Activated T-cell treated with anti-CD3 and anti-CD28 coated beads, Interleukin-2, amount 50 U/mL, for 48 hours (primary cell): ENCODE data around the gene SLC34A2.
A peak's percentile ranks its signal among the peaks of the same experiment; 100 is the strongest.
"Not testable (repeated sequence)": the region's sequence is repeated elsewhere in the genome, so short reads cannot be mapped to it uniquely, and the experiment has no call there.

ENCODE experiments used
- DNase-seq, 2 experiments: peaks; one replicate each; pipeline ENCODE4 v3.0.0-alpha.2; 2020

The SLC34A2 gene

DNA sequence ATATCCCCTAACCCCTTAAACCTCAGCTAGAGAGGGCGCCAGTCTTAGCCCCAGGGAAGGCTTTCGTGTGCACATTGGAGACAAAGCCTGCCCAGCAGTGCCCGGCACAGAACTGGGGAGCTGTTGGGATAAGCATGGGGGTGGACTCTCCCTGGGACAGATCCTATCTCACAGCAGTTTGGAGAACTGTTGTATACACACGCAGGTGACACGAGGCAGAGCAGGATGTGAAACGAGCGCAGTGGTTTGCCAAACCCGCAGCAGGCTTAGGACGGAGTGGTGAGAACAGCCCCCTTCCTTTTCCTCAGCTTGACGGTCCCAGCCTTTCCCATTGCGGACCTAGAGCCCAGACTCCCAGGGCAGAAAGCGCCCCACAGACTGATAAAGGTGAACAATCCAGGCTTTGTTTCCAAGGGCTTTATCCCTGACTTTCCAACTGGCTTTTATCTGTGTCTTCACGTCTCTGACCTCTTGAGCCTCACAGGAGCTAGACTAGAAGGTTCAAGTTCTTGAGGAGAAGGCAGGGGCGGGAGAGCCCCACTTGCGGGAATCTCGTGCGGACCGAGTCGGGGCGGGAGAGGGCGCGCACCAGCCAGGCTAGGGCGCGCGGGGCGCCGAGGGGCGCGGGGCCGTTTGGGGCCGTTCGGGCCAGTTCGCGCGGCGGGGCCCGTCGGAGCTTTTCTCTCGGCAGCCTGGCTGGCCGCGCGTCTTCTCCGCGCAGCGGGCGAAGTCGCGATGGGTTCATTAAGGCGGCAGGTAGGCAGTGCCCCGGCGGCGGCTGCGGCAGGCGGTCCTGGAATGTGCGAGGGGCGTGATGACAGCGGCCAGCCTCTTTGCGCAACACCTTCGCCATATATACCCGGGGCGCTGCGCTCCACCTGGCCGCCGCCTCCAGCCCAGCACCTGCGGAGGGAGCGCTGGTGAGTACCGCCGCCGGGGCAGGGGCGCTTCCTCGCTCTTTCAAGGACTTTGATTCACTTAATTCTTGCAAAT lies at the start of gene SLC34A2:
Gene SLC34A2, plus strand, starts transcription at position 881 of the 993 bp plus-strand sequence. CDS start 6,650 bp downstream, outside the sequence.
- DNase-seq: peak in 1 of 2 experiments; percentile 18

DNA sequence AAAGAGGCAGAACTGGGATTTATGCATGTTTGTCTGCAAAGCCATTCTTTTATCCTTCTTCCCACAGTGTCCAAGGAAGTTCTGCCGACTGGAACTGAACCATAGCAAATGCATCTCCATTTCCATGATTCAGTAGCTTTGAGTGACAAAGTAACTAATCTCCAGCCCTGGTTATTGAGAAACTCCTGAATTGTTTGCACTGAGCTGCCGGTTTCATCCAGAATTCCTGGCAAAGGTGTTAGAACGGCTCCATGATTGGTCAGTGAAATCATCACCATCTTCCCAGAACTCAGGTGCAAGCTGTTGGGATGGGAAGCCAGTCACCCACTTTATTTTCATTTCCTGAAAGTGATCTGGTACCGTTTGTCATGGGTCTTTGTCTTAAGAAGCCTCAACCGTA lies 47.0 kb upstream of the SLC34A2 start:
- no peak for DNase-seq

- no peak for DNase-seq
These were observed 45.7 kb upstream of the SLC34A2 start for GRCh38 chr4:25609976-25610375.

GRCh38 chr4:25613613-25614012 lies 42.0 kb upstream of the SLC34A2 start:
- not testable (repeated sequence) for DNase-seq

DNA sequence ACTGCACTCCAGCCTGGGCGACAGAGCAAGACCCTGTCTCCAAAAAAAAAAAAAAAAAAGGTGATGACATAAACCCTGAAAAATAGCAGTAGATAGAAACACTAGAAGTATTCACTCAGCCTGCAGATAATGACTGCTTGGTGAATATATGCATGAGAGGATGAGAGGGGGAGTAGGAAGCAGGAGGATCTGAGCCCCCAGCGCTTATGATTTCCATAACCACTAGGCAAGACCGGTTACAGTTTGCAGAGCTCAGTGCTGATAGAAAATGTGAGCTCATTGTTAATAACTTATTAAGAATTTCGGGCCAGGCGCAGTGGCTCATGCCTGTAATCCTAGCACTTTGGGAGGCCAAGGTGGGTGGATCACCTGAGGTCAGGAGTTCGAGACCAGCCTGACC lies 40.8 kb upstream of the SLC34A2 start:
- no peak for DNase-seq

DNA sequence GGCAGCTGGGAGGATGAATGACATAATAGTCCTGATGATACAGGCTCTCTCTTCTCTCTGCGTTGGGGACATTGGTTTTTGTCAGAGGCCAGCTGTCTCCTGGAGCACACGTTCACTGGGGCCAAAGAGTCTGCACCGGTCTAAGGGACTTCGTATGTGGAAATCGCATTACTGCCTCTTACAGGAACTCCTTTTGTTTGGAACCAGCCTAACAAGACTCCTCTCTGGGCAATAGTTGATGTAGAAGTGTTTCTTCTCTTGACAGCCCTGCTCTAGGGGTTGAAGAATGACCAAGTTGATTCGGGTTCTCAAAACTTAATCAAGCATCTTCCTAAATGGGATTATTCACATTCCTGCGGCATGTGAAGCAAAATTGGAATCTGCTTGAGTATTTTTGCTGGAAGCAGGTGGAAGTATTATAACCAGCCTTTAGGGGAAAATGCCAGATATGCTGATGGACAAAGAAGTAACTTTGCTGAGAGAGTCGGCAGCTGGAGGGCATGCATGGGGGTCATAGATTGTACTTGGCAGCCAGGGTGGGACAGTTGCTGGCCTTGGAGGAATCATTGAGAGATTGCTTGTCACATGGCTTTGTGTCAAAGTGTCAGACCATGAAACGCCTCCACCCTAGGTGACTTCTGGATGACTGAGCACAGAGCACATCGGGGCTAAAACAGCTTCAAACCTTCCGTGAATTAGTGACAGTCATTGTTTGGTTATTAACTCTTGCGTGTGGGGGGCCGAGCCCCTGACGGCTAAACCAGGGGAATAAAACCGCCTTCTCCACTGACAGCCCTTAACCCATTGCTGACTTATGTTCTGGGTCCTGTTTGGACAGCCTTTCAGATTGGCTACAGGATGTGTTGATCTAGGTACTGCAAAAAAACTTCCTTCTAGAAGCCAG lies 34.4 kb upstream of the SLC34A2 start:
- no peak for DNase-seq

- DNase-seq: no peak
These were observed 31.0 kb upstream of the SLC34A2 start for GRCh38 chr4:25624616-25625015.

- DNase-seq: no peak
These were observed 27.2 kb upstream of the SLC34A2 start for GRCh38 chr4:25628451-25628850.

GRCh38 chr4:25632135-25632534 lies 23.5 kb upstream of the SLC34A2 start:
- no peak for DNase-seq

- no peak for DNase-seq
These were observed 22.1 kb upstream of the SLC34A2 start for GRCh38 chr4:25633541-25633940.

DNA sequence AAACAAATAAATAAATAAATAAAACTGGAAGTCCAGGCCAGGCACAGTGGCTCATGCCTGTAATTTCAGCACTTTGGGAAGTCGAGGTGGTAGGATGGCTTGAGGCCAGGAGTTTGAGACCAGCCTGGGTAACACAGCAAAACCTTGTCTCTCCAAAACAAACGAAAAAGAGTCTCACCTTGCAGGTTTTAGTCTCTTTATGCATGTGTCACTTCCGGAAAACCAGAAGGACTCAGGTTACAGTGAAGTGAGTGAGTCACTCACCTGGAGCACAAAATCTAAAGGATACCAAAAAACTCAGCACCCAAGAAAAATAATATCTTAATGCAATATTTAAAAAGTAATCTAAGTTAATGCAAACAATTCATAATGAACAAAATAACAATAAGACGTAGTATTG lies 20.1 kb upstream of the SLC34A2 start:
- no peak for DNase-seq

DNA sequence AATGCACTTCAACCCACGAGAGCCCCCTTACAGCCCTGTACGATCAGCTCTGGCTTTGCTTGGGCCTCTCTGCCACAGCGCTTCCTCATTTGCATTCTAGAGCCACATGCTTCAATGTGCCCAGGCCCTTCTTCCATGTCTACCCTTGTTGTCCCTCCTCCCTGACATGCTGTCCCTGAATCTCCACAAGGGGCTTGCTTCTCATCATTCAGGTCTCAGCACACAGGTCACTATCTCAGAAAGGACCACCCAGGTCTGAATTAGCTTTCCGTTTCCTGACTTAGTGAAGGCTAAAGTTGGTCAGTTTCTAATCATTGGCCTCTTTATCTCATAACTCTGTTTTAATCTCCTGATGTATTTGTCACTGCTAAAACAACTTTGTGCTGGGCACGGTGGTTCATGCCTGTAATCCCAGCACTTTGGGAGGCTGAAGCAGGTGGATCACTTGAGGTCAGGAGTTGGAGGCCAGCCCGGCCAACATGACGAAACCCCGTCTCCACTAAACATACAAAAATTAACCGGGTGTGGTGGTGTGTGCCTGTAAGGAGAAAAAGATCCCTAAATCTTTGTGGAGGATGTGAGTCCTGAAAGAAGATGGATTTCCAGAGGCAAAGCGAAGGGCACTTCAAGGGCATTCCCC lies 17.9 kb upstream of the SLC34A2 start:
- DNase-seq: no peak

DNA sequence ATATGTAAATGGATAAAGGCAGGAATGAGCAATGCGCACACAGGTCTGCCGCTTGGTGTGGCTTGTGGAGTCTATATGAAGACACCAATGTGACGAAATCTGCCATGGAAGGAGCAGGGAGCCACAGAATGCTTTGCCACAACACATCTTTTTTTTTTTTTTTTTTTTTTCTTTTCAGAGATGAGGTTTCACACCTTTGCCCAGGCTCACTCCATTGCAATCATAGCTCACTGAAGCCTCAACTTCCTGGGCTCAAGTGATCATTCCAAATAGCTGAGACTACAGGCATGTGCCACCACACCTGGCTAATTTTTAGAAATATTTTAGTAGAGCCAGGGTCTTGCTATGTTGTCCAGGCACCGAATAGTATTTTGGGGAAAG lies 17.4 kb upstream of the SLC34A2 start:
- DNase-seq: no peak

- DNase-seq: no peak
These were observed 16.8 kb upstream of the SLC34A2 start for GRCh38 chr4:25638806-25639205.

DNA sequence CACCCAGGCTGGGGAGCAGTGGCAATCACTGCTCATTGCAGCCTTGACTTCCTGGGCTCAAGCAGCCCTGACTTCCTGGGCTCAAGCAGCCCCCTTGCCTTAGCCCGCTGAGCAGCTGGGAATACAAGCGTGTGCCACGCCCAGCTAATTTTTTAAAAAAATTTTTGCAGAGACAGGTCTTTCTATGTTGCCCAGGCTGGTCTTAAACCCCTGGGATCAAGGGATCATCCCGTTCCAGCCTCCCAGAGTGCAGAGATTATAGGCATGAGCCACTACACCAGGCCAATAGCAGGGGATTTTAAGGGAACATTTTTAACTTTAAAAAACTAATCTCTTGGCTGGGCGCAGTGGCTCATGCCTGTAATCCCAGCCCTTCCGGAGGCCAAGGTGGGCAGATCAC lies 5.3 kb upstream of the SLC34A2 start:
- no peak for DNase-seq

DNA sequence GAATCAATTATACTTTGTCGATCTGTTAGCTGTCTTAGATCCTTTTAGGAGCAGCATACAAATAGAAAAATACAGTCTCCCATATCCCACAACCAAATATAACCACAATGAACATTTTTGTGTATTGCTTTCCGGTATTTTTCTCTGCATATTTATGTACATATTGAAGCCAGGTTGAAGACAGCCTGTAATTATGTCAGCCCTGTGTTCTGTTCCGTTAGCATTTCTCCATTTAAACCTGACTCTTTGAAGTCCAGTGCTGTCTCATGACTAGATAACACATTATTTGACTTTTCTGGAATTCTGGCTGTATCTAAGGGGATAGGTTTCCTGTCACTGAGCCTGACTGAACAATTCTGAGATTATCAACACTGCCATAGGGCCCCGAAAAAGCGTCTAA lies 4.0 kb upstream of the SLC34A2 start:
- no peak for DNase-seq

DNA sequence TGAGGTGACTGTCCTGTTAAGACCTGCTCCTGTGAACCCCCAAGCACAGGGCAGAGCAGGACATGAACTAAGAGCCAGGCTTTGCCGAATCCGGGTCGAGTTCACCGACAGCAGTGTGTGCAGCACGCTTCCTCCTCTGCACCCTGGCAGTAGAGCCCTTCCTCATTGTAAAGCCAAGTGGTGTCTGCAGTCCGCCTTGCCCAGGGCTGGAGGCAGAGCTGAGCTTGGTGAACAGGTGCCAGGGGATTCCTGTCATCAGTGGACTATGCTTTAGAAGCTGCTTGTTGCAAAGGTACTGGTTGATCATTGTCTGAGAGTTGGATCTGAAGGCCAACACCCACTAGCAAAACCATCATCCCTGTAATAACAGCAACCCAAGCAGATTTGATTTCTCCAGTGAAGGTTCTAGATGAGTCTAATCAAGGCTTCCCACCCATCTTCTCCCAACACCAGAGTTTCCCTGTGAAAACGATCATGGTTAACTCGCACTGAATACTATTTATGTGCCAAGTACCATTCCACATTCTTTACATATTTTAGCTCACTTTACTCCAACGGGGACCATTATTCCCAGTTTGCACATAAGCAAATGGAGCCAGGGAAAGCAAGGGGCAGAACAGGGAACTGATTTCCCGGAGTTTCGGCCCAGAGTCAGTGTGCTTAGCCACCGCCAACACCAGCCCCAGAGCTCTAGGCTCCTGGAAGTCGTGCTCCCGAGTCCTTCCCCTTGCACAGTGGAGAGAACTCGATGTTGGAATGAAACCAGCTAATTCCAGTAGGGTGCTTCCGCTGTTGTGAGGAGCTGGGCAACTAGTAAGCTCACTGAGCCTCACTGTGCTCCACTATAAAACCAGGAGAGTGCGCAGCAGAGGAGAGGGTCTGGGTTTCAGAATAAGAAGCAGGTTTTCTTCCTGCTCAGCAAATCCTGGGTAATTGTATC lies 1.4 kb upstream of the SLC34A2 start:
- no peak for DNase-seq

DNA sequence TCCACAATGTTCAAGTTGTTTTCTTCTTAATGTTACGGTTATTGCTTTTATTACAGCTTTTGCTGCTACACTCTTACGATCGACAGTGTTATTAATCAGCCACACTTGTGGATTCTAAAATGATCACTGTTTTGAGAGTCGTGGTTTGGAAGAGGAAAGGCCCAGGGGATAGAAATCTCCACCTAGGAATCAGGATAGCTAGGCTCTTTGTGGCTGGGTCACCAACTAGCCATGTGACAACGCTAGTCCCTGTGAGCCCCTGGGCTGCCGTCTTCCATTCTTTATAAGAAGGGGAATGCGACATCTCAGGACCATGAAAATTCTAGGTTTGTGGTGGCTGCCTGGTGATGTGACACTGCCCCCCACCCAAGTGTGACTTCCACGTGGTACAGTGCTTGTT lies 380 bp downstream of the SLC34A2 start:
- no peak for DNase-seq

DNA sequence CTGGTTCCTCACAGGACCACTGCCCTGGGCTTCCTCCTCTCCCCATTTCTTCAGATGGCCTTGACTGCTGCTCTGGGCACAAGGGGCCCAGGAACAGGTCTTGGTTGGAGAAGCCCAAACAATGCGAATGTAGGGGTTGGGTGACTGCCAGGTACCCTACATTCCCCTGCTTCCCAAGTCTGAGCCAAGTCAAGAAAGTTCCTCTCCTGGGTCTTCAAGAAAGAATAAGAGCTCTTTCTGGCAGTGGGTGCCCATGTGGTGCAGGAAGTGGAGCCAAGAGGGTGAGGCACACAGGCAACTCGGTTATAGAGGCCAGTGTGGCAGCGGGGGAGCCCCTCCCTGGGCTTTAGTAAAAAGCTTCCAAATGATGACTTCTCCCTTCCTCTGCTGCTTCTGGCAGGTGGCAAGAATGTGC lies 2.7 kb downstream of the SLC34A2 start:
- DNase-seq: no peak

DNA sequence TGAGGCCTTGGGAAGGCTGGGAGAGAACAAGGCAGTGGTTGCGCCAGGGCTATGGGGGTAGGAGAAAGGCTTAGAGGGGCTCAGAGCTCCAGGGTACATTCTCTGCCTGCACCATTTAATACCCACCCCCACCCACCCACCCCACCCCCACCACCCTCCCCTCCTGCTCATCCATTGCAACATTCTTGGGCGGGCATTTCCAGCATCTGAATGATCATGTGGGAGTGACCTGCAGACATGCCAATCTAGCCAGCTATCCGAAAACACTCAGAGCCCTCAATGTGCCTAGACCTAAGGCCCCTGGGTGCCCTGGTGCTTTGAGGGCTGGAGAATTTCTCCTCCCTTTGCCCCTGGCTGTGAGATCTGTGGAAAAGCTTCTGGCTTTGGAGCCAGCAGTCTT lies 3.1 kb downstream of the SLC34A2 start:
- DNase-seq: no peak

- DNase-seq: not testable (repeated sequence)
These were observed 5.8 kb downstream of the SLC34A2 start for GRCh38 chr4:25661441-25661840.

DNA sequence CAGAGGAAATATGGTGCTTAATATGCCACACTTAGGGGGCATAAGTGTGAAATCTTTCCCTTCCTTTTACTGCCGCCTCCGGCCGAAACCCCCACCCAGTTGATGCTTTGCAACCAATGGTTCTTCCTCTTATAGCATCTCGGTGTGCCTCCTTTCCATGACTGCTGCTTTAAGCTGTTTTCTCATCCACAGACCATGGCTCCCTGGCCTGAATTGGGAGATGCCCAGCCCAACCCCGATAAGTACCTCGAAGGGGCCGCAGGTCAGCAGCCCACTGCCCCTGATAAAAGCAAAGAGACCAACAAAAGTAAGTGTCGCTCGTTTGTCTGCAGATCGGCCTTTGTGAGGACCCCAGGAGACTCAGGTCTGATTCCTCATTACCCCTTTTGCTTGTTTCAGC lies 6.7 kb downstream of the SLC34A2 start:
- DNase-seq: no peak
